OCI-LY3 (cell line): ENCODE results near the gene DYNC1I1.

Source experiments
- EZH2phosphoT487 ChIP-seq: fragments of 200-600 bp; shearing (Covaris generic); IDR thresholded peaks from 2 replicates; pipeline ENCODE4 v1.6.1; 2018; ENCODE audit warnings: antibody characterized with exemption, mixed run types, low read depth
- TF ChIP-seq, protein P1 (sequence below): fragments of 200-600, 300-600 bp; sonication (generic); IDR thresholded peaks from 2 replicates; pipeline ENCODE4 v1.5.1; 2014; ENCODE audit warnings: antibody characterized with exemption, low read length, low read depth

DNA sequence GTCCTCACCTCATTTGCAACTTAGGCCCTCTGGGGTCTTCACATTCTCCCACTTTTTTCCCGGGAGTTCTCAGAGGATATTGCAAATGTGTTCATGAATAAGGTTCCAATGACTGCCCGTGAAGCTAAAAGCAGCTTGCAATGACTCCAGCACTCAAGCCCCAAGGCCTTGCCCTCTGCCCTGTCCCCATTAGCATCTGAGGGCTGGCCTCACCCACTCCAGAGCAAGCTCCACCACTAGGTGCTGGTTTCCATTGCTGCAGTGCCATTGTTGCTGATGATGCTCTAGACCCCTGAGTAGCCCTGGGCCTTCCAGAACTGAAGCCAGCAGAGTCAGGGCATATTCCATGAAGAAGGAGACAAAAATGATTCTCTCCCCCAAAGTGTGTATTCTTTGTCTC, 236.8 kb downstream of the DYNC1I1 start:
- TF ChIP-seq, protein P1, sequence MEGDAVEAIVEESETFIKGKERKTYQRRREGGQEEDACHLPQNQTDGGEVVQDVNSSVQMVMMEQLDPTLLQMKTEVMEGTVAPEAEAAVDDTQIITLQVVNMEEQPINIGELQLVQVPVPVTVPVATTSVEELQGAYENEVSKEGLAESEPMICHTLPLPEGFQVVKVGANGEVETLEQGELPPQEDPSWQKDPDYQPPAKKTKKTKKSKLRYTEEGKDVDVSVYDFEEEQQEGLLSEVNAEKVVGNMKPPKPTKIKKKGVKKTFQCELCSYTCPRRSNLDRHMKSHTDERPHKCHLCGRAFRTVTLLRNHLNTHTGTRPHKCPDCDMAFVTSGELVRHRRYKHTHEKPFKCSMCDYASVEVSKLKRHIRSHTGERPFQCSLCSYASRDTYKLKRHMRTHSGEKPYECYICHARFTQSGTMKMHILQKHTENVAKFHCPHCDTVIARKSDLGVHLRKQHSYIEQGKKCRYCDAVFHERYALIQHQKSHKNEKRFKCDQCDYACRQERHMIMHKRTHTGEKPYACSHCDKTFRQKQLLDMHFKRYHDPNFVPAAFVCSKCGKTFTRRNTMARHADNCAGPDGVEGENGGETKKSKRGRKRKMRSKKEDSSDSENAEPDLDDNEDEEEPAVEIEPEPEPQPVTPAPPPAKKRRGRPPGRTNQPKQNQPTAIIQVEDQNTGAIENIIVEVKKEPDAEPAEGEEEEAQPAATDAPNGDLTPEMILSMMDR, result no peak
- TF ChIP-seq EZH2phosphoT487, result no peak
